Measurements from ENCODE around the gene OR11A1. TPM values are rescaled to one million over a fixed set of nuclear protein-coding genes. Genes with fewer than 3 reads are reported as not detected.
"Not testable (repeated sequence)": the region's sequence is repeated elsewhere in the genome, so short reads cannot be mapped to it uniquely, and the experiment has no call there.

Gene OR11A1
- total RNA-seq, 1 experiment from 2014 or later = not detected

- DNase-seq (ENCODE audit: low spot score) = peak; percentile 13
- H3K4me3 ChIP-seq (ENCODE audit: low read depth, low read length, poor library complexity, severe bottlenecking) = no peak overlapping the region
- no peaks in the 10 kb centered on the region for H3K36me3 ChIP-seq (ENCODE audit: insufficient read depth, low read length, poor library complexity, severe bottlenecking)
- H3K27me3 ChIP-seq (replicated peaks; ENCODE audit: insufficient read depth, low read depth, low read length, poor library complexity) = peaks cover 16% of the 10 kb centered on the region
- ChIA-PET CTCF (no interaction called here), POLR2A (ENCODE audit: low non-redundant PET) (no interaction called here)
- no peaks in the 10 kb centered on the region for H3K4me1 ChIP-seq (ENCODE audit: insufficient read depth, low read length, poor library complexity, severe bottlenecking)
- BruUV-seq (replicated peaks) = no TSS peak
- intact Hi-C loops (cut with micrococcal nuclease; ENCODE audit: unreplicated experiment) = no loop called here
- TF ChIP-seq CTCF (conservative IDR thresholded peaks at IDR 0.05; ENCODE audit: low read depth, low read length) (no peak), EZH2 (IDR thresholded peaks at IDR 0.05; ENCODE audit: borderline replicate concordance, low read depth, low read length, poor library complexity, severe bottlenecking) (no peak)
- H3K27ac ChIP-seq (ENCODE audit: low read depth, low read length, poor library complexity, severe bottlenecking) = no peak overlapping the region
- no peaks in the 10 kb centered on the region for H3K9me3 ChIP-seq (ENCODE audit: low read depth, low read length, poor library complexity, severe bottlenecking)
Observed at GRCh38 chr6:29447670-29448069, 9.2 kb downstream of the OR11A1 start.

DNA sequence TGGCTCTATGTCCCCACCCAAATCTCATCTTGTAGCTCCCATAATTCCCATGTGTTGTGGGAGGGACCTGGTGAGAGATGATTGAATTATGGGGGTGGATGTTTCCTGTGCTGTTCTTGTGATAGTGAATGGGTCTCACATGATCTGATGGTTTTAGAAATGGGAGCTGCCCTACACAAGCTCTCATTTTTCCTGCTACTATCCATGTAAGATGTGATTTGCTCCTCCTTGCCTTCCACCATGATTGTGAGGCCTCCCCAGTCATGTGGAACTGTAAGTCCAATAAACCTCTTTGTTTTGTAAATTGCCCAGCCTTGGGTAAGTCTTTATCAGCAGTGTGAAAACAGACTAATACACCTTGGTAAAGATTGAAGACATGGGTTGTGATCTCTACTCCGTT is 12.8 kb downstream of the OR11A1 start:
- POLR2A ChIA-PET (ENCODE audit: low non-redundant PET); H3K4me1 ChIP-seq (ENCODE audit: insufficient read depth, low read length, poor library complexity, severe bottlenecking); intact Hi-C loops (cut with micrococcal nuclease; ENCODE audit: unreplicated experiment); DNase-seq (ENCODE audit: low spot score); CTCF ChIA-PET; H3K27ac ChIP-seq (ENCODE audit: low read depth, low read length, poor library complexity, severe bottlenecking); BruUV-seq (replicated peaks); H3K9me3 ChIP-seq (ENCODE audit: low read depth, low read length, poor library complexity, severe bottlenecking); H3K4me3 ChIP-seq (ENCODE audit: low read depth, low read length, poor library complexity, severe bottlenecking); H3K36me3 ChIP-seq (ENCODE audit: insufficient read depth, low read length, poor library complexity, severe bottlenecking): not testable (repeated sequence)
- H3K27me3 ChIP-seq (replicated peaks; ENCODE audit: insufficient read depth, low read depth, low read length, poor library complexity) = peaks cover 19% of the 10 kb centered on the region

GRCh38 chr6:29442719-29443118 is 14.2 kb downstream of the OR11A1 start:
- CTCF ChIA-PET = no interaction called here
- no TSS peak for BruUV-seq (replicated peaks)

More at GRCh38 chr6:29442719-29443118, 14.2 kb downstream of the OR11A1 start:
- Histone ChIP-seq H3K4me3 (ENCODE audit: low read depth, low read length, poor library complexity, severe bottlenecking) (no peak overlapping the region), H3K9me3 (ENCODE audit: low read depth, low read length, poor library complexity, severe bottlenecking) (no peaks in the 10 kb centered on the region), H3K27me3 (replicated peaks; ENCODE audit: insufficient read depth, low read depth, low read length, poor library complexity) (peaks cover 31% of the 10 kb centered on the region), H3K27ac (ENCODE audit: low read depth, low read length, poor library complexity, severe bottlenecking) (no peak overlapping the region), H3K4me1 (ENCODE audit: insufficient read depth, low read length, poor library complexity, severe bottlenecking) (no peaks in the 10 kb centered on the region), H3K36me3 (ENCODE audit: insufficient read depth, low read length, poor library complexity, severe bottlenecking) (no peaks in the 10 kb centered on the region)
- intact Hi-C loops (cut with micrococcal nuclease; ENCODE audit: unreplicated experiment) = no loop called here
- POLR2A ChIA-PET (ENCODE audit: low non-redundant PET) = no interaction called here
- DNase-seq (ENCODE audit: low spot score) = no peak
- TF ChIP-seq CTCF (conservative IDR thresholded peaks at IDR 0.05; ENCODE audit: low read depth, low read length) (no peak), EZH2 (IDR thresholded peaks at IDR 0.05; ENCODE audit: borderline replicate concordance, low read depth, low read length, poor library complexity, severe bottlenecking) (no peak)
